Trophoblast cell (in vitro differentiated cells and primary cell): ENCODE measurements around the gene STAC.

Source experiments
- DNase-seq, 2 donors: peaks; one replicate each; pipeline ENCODE4 v3.0.0-alpha.2; 2016
- H2AFZ ChIP-seq: 2 replicates; pipeline ENCODE4 v1.6.1; 2013; ENCODE audit warnings: low read length, moderate library complexity, mild to moderate bottlenecking; ENCODE audit not compliant: insufficient read depth, poor library complexity
- H2AK5ac ChIP-seq: 2 replicates; pipeline ENCODE4 v1.6.1; 2013; ENCODE audit warnings: mild to moderate bottlenecking, low read length
- H2BK120ac ChIP-seq: 2 replicates; pipeline ENCODE4 v1.6.1; 2013; ENCODE audit warnings: low read length, mild to moderate bottlenecking, moderate library complexity; ENCODE audit not compliant: insufficient read depth, poor library complexity
- H2BK12ac ChIP-seq: 2 replicates; pipeline ENCODE4 v1.6.1; 2013; ENCODE audit warnings: mild to moderate bottlenecking, low read length, moderate library complexity
- H2BK5ac ChIP-seq: 2 replicates; pipeline ENCODE4 v1.6.1; 2013; ENCODE audit warnings: low read length, low read depth, moderate library complexity, mild to moderate bottlenecking; ENCODE audit not compliant: poor library complexity
- H3K14ac ChIP-seq: 2 replicates; pipeline ENCODE4 v1.6.1; 2013; ENCODE audit warnings: mild to moderate bottlenecking, low read length
- H3K18ac ChIP-seq: 2 replicates; pipeline ENCODE4 v1.6.1; 2013; ENCODE audit warnings: mild to moderate bottlenecking, low read length
- H3K23ac ChIP-seq: 2 replicates; pipeline ENCODE4 v1.6.1; 2013; ENCODE audit warnings: low read length
- H3K27ac ChIP-seq: 2 replicates; pipeline ENCODE4 v1.5.1; 2013; ENCODE audit warnings: low read depth, mild to moderate bottlenecking, inconsistent platforms, low read length, moderate library complexity
- H3K27me3 ChIP-seq: 2 replicates; pipeline ENCODE4 v1.6.1; 2013; ENCODE audit warnings: inconsistent platforms, mild to moderate bottlenecking, low read length, moderate library complexity; ENCODE audit not compliant: insufficient read depth
- H3K36me3 ChIP-seq, 2 experiments: 1 replicate in 1 of 2; 2 replicates in 1 of 2; pipeline ENCODE4 v1.6.1; 2013; ENCODE audit warnings: low read length in 2 of 2, mild to moderate bottlenecking in 2 of 2, moderate library complexity in 1 of 2; ENCODE audit not compliant: insufficient read depth in 2 of 2, control insufficient read depth in 1 of 2
- H3K4ac ChIP-seq: 2 replicates; pipeline ENCODE4 v1.6.1; 2013; ENCODE audit warnings: low read depth, mild to moderate bottlenecking, low read length, moderate library complexity
- H3K4me1 ChIP-seq, 2 experiments: 1 replicate in 1 of 2; 2 replicates in 1 of 2; pipeline ENCODE4 v1.6.1; 2013; ENCODE audit warnings: low read length in 2 of 2, mild to moderate bottlenecking in 2 of 2, moderate library complexity in 1 of 2; ENCODE audit not compliant: insufficient read depth in 2 of 2, control insufficient read depth in 1 of 2
- H3K4me2 ChIP-seq: 2 replicates; pipeline ENCODE4 v1.6.1; 2013; ENCODE audit warnings: inconsistent platforms, mild to moderate bottlenecking, low read length, moderate library complexity
- H3K4me3 ChIP-seq: 2 replicates; pipeline ENCODE4 v1.5.1; 2013; ENCODE audit warnings: mild to moderate bottlenecking, low read depth, low read length, inconsistent platforms
- H3K79me1 ChIP-seq: one replicate; pipeline ENCODE4 v1.6.1; 2013; ENCODE audit warnings: low read length
- H3K79me2 ChIP-seq: 2 replicates; pipeline ENCODE4 v1.6.1; 2013; ENCODE audit warnings: low read length, mild to moderate bottlenecking; ENCODE audit not compliant: control insufficient read depth, insufficient read depth, poor library complexity
- H3K9ac ChIP-seq: 2 replicates; pipeline ENCODE4 v1.6.1; 2013; ENCODE audit warnings: mild to moderate bottlenecking, low read length
- H3K9me3 ChIP-seq: 2 replicates; pipeline ENCODE4 v1.6.1; 2013; ENCODE audit warnings: low read depth, mild to moderate bottlenecking, control low read depth, inconsistent platforms, low read length; ENCODE audit not compliant: insufficient read depth
- H4K12ac ChIP-seq: 2 replicates; pipeline ENCODE4 v1.6.1; 2013; ENCODE audit warnings: low read depth, mild to moderate bottlenecking, low read length, moderate library complexity
- H4K8ac ChIP-seq: 2 replicates; pipeline ENCODE4 v1.6.1; 2013; ENCODE audit warnings: low read depth, mild to moderate bottlenecking, low read length, moderate library complexity
- H4K91ac ChIP-seq: one replicate; pipeline ENCODE4 v1.6.1; 2013; ENCODE audit warnings: low read depth, mild to moderate bottlenecking, low read length, moderate library complexity
- WGBS: extraction: QIAGEN DNeasy Blood & Tissue Kit; methylation state at CpG from one replicate; pipeline ENCODE4 v1.1.7; 2013; ENCODE audit warnings: missing lambda C conversion rate; ENCODE audit not compliant: insufficient read length, insufficient coverage; ENCODE audit errors: extremely low coverage; 5-methylcytosine and 5-hydroxymethylcytosine counted together

The STAC gene

DNA sequence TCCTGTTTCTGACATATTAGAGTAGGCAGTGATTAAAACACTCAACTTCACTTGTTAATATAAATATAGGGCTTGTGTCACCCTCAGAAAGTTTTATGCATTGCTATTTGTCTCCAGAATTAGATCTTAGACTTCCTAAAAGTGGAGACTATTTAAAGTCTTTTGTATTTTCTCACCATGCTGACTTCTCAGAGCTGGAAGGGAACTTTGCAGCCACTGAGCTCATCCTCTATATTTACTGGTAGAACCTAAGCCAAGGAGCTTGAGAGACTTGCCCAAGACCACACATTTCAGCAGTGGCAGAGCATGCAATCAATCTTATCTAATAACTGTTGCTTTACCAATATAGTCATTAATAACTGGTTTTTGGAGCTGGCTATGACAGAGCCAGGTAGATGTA lies 53.2 kb downstream of the STAC start:
- H3K4ac ChIP-seq: no peak overlapping the region

DNA sequence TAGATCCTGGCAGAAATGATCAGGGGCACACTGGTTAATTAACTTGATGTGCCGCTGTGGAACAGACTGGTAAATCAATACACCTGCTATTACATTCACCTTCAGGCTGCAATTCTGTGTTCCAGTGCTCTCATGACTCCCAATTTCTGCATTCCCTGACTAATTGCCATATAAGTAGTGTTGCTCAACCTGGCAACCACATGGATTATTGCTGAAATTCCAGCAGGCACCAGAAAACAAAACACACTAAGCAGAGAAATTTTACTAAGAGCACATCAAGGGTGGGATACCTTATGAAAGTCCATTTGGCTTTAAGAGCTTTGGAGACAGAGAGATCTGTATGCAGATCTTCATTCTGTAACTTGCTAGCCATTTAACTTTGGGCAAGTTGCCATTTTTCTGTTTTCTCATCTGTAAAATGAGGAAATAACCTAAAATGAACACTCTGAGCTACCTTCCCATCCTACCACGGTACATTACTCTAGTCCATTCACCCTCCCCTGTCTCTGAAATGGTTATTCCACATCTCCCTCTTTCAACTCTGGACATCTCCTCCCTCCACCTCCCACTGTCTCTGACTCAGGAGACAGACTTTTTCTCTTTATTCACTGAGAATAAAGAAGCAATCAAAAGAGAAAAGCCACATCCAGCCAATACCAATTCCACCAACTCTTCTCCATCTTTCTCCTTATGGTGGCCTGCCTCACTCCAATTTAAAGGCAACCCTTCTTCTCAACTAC lies 54.6 kb downstream of the STAC start:
- Histone ChIP-seq H3K4me2 (no peak overlapping the region), H2BK120ac (no peak overlapping the region), H3K27me3 (no peaks in the 10 kb centered on the region)

More for the DNA sequence above, 53.2 kb downstream of the STAC start:
- Histone ChIP-seq H3K18ac (no peak overlapping the region), H3K27me3 (no peaks in the 10 kb centered on the region), H4K8ac (no peak overlapping the region), H3K9ac (no peak overlapping the region), H3K79me2 (no peaks in the 10 kb centered on the region), H3K27ac (no peak overlapping the region), H4K91ac (no peak overlapping the region), H3K4me1 (no peaks in the 10 kb centered on the region), H2BK12ac (no peak overlapping the region), H3K9me3 (peaks cover 2% of the 10 kb centered on the region), H2AFZ (no peak overlapping the region), H3K36me3 (no peaks in the 10 kb centered on the region), H2AK5ac (no peak overlapping the region), H2BK120ac (no peak overlapping the region), H3K23ac (no peak overlapping the region), H2BK5ac (no peak overlapping the region), H3K79me1 (no peaks in the 10 kb centered on the region), H3K4me3 (no peak overlapping the region), H3K14ac (no peak overlapping the region), H3K4me2 (no peak overlapping the region), H4K12ac (no peak overlapping the region)
- DNase-seq: no peak

DNA sequence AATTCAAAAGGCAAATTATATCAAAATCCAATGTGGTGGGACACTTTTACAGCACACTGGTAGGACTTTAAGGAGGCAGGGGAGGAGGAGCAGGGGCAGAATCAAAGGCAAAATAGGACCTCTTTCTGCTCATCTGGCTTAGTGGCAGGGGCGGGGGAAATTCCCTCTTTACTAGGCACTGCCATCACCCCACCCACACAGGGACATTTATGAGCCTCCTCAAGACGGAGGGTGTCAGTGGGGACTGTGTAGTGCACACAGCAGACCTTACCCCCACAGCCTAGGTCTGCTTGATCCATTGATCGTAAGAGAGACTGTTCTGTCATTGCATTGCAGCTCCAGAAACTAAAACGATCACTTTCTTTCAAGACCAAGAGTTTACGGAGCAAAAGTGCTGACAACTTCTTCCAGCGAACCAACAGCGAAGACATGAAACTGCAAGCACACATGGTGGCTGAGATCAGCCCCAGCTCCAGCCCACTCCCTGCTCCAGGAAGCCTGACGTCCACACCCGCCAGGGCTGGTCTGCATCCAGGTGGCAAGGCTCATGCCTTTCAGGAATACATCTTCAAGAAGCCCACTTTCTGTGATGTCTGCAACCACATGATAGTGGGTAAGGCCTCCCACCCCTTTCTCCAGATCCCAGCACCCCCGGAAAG lies 62.9 kb downstream of the STAC start:
- no peak overlapping the region for H3K4ac ChIP-seq
- H2BK12ac ChIP-seq: no peak overlapping the region
- no peak overlapping the region for H3K14ac ChIP-seq
- H3K27ac ChIP-seq: no peak overlapping the region
- no peak overlapping the region for H2BK120ac ChIP-seq
- H2AFZ ChIP-seq: no peak overlapping the region
- no peak overlapping the region for H4K91ac ChIP-seq
- WGBS: no CpG with 5 or more reads among the region's 10 CpGs
- no peak for DNase-seq
- H3K79me2 ChIP-seq: no peaks in the 10 kb centered on the region
- H3K18ac ChIP-seq: no peak overlapping the region
- no peak overlapping the region for H3K9ac ChIP-seq
- H3K4me3 ChIP-seq: no peak overlapping the region
- no peak overlapping the region for H3K4me2 ChIP-seq
- H4K12ac ChIP-seq: no peak overlapping the region
- H3K79me1 ChIP-seq: no peaks in the 10 kb centered on the region
- H3K4me1 ChIP-seq: no peaks in the 10 kb centered on the region
- H3K36me3 ChIP-seq: no peaks in the 10 kb centered on the region
- no peak overlapping the region for H4K8ac ChIP-seq
- no peak overlapping the region for H2AK5ac ChIP-seq
- H3K23ac ChIP-seq: no peak overlapping the region
- peaks cover 2% of the 10 kb centered on the region for H3K9me3 ChIP-seq
- no peaks in the 10 kb centered on the region for H3K27me3 ChIP-seq
- H2BK5ac ChIP-seq: no peak overlapping the region

More for the DNA sequence above, 54.6 kb downstream of the STAC start:
- H3K23ac ChIP-seq: no peak overlapping the region
- H3K9me3 ChIP-seq: peaks cover 2% of the 10 kb centered on the region
- no peak overlapping the region for H3K18ac ChIP-seq
- no CpG with 5 or more reads among the region's 2 CpGs for WGBS
- no peak overlapping the region for H4K12ac ChIP-seq
- no peak overlapping the region for H3K9ac ChIP-seq
- no peaks in the 10 kb centered on the region for H3K79me1 ChIP-seq
- H4K91ac ChIP-seq: no peak overlapping the region
- no peak overlapping the region for H2BK5ac ChIP-seq
- H3K79me2 ChIP-seq: no peaks in the 10 kb centered on the region
- no peaks in the 10 kb centered on the region for H3K36me3 ChIP-seq
- H2AFZ ChIP-seq: no peak overlapping the region
- no peak overlapping the region for H2BK12ac ChIP-seq
- no peak for DNase-seq
- H3K4ac ChIP-seq: no peak overlapping the region
- H3K4me1 ChIP-seq: no peaks in the 10 kb centered on the region
- no peak overlapping the region for H4K8ac ChIP-seq
- H2AK5ac ChIP-seq: no peak overlapping the region
- H3K4me3 ChIP-seq: no peak overlapping the region
- no peak overlapping the region for H3K14ac ChIP-seq
- no peak overlapping the region for H3K27ac ChIP-seq

DNA sequence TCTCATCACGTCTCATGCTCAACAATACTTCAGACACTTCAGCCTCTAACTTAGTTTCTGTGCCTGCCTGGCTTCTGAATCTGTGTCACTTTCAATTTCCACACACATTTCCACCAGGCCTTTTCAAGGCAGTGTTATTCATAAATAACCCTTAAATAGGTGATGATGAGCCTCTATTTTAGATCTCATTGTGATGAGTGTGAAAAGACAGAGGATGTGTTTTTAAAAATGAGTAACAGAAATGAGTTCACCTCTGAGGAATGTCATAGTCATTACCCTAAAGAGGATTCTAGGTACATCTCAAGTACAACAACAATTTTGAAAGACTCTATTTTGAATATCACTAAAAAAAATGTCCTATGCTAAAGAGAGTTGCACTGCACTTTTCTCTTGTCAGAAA lies 64.6 kb downstream of the STAC start:
- Histone ChIP-seq H3K14ac (no peak overlapping the region), H3K18ac (no peak overlapping the region), H3K4me2 (no peak overlapping the region), H3K27me3 (no peaks in the 10 kb centered on the region), H3K36me3 (no peaks in the 10 kb centered on the region), H3K23ac (no peak overlapping the region), H2BK12ac (no peak overlapping the region), H2AK5ac (no peak overlapping the region), H3K9ac (no peak overlapping the region), H4K8ac (no peak overlapping the region), H3K4ac (no peak overlapping the region), H3K4me1 (no peaks in the 10 kb centered on the region), H3K4me3 (no peak overlapping the region), H3K9me3 (peaks cover 2% of the 10 kb centered on the region), H2BK5ac (no peak overlapping the region), H2AFZ (no peak overlapping the region), H4K12ac (no peak overlapping the region), H2BK120ac (no peak overlapping the region), H3K79me2 (no peaks in the 10 kb centered on the region), H3K79me1 (no peaks in the 10 kb centered on the region), H3K27ac (no peak overlapping the region), H4K91ac (no peak overlapping the region)
- no CpG with 5 or more reads among the region's 1 CpG for WGBS
- no peak for DNase-seq
